ENCODE measurements around the gene ZNF558. TPM values are rescaled to one million over a fixed set of nuclear protein-coding genes. Genes with fewer than 3 reads are reported as not detected.

The ZNF558 gene
- total and polyA plus RNA-seq, 2 of the 8 experiments (the other 6 are each of a cell fraction or from before 2014, with no cell fraction given), result 4.3 to 14.3 TPM

GRCh38 chr19:8827277-8827676 lies 4.8 kb downstream of the ZNF558 start:
- CTCF ChIA-PET (ENCODE audit: partially characterized antibody), result no interaction called here

More at GRCh38 chr19:8827277-8827676, 4.8 kb downstream of the ZNF558 start:
- Histone ChIP-seq H3K9ac (replicated peaks in 1 of 4; ENCODE audit: extremely low read depth in 1 of 4, low read depth in 3 of 4, low read length in 3 of 4) (no peak overlapping the region), H2BK12ac (ENCODE audit: low read depth, low read length) (no peak overlapping the region), H2BK15ac (ENCODE audit: low read length) (no peak overlapping the region), H3K27ac (ENCODE audit: low read depth, low read length) (no peak overlapping the region), H3K79me2 (ENCODE audit: control insufficient read depth in 1 of 2, insufficient read depth in 2 of 2, low read length in 2 of 2) (no peaks in the 10 kb centered on the region), H3K4ac (replicated peaks; ENCODE audit: insufficient read length, low read depth, low read length) (no peak overlapping the region), H2BK120ac (replicated peaks; ENCODE audit: low read depth, low read length) (no peak overlapping the region), H3K23ac (ENCODE audit: insufficient read length) (no peak overlapping the region), H3K56ac (replicated peaks; ENCODE audit: insufficient read length, low read depth, low read length) (no peak overlapping the region), H3K79me1 (ENCODE audit: low read depth, low read length) (no peaks in the 10 kb centered on the region), H4K20me1 (replicated peaks in 1 of 2; ENCODE audit: control insufficient read depth in 1 of 2, insufficient read depth in 2 of 2, low read length in 2 of 2) (no peaks in the 10 kb centered on the region), H4K8ac (ENCODE audit: extremely low read depth, insufficient read depth, low read length) (no peak overlapping the region), H2AK5ac (ENCODE audit: low read depth, low read length) (no peak overlapping the region), H3K4me3 (ENCODE audit: extremely low read depth in 1 of 4, insufficient read depth in 2 of 4, low read depth in 3 of 4, low read length in 4 of 4) (no peak overlapping the region), H3K27me3 (replicated peaks in 1 of 4; ENCODE audit: control insufficient read depth in 3 of 4, extremely low read depth in 1 of 4, insufficient read depth in 3 of 4, low read length in 3 of 4) (no peaks in the 10 kb centered on the region), H3K9me3 (ENCODE audit: insufficient read depth in 2 of 2, low read depth in 1 of 2, low read length in 1 of 2) (peaks cover 5 to 28% of the 10 kb centered on the region in 2 experiments; a peak in 1 of 4 replicates), H3K23me2 (ENCODE audit: low read depth, low read length) (no peaks in the 10 kb centered on the region), H3K4me1 (replicated peaks in 1 of 4; ENCODE audit: control insufficient read depth in 3 of 4, insufficient read depth in 4 of 4, low read length in 3 of 4) (no peaks in the 10 kb centered on the region), H2BK5ac (ENCODE audit: low read depth, low read length) (no peak overlapping the region), H4K91ac (replicated peaks; ENCODE audit: insufficient read length, low read length) (no peak overlapping the region), H3K36me3 (ENCODE audit: control insufficient read depth in 2 of 4, insufficient read depth in 4 of 4, low read length in 3 of 4) (peaks cover 2 to 40% (median 17%) of the 10 kb centered on the region in 4 experiments; a peak in 6 of 8 replicates), H3K14ac (ENCODE audit: insufficient read length) (no peak overlapping the region), H3K18ac (ENCODE audit: extremely low read depth, low read length) (no peak overlapping the region), H4K5ac (ENCODE audit: insufficient read length, low read depth, low read length) (no peak overlapping the region), H3K4me2 (ENCODE audit: insufficient read depth in 1 of 2, low read depth in 2 of 2, low read length in 2 of 2) (no peak overlapping the region), H2AFZ (ENCODE audit: low read length) (no peak overlapping the region), H2BK20ac (ENCODE audit: low read length) (no peak overlapping the region)
- FAIRE-seq, result no peak
- POLR2A ChIA-PET (ENCODE audit: partially characterized antibody), result no interaction called here
- TF ChIP-seq POU5F1 (IDR thresholded peaks at IDR 0.05; ENCODE audit: low read depth, low read length), result no peak
- no peak for TF ChIP-seq SRF (IDR thresholded peaks at IDR 0.05; ENCODE audit: low read depth, low read length)
- no peak for TF ChIP-seq CBX8 (IDR thresholded peaks at IDR 0.05; ENCODE audit: borderline replicate concordance, low read depth, low read length)
- no peak for TF ChIP-seq TBP (IDR thresholded peaks at IDR 0.05; ENCODE audit: low read depth, low read length)
- TF ChIP-seq KDM1A (IDR thresholded peaks at IDR 0.05; ENCODE audit: borderline replicate concordance, low read length), result no peak
- no peak for TF ChIP-seq CREB1 (IDR thresholded peaks at IDR 0.05)
- no peak for TF ChIP-seq RBBP5 (IDR thresholded peaks at IDR 0.05; ENCODE audit: borderline replicate concordance, low read depth, low read length)
- TF ChIP-seq POLR2AphosphoS5 (IDR thresholded peaks at IDR 0.05; ENCODE audit: low read depth, low read length), result no peak
- TF ChIP-seq ATF3 (IDR thresholded peaks at IDR 0.05; ENCODE audit: insufficient read depth, low read depth, low read length), result no peak
- no peak for TF ChIP-seq BACH1 (IDR thresholded peaks at IDR 0.05; ENCODE audit: low read length)
- no peak for TF ChIP-seq EZH2 (IDR thresholded peaks at IDR 0.05; ENCODE audit: low read depth, low read length, severe bottlenecking)
- TF ChIP-seq CEBPB (IDR thresholded peaks at IDR 0.05; ENCODE audit: low read depth, low read length), result no peak
- no peak for DNase-seq (ENCODE audit: low read depth in 1 of 2, low spot score in 2 of 2)
